ENCODE data around the gene IRS1. TPM values are rescaled to one million over a fixed set of nuclear protein-coding genes. Genes with fewer than 3 reads are reported as not detected.

The IRS1 gene
- total RNA-seq, 1 donor from 2014 or later = 11.8 TPM

DNA sequence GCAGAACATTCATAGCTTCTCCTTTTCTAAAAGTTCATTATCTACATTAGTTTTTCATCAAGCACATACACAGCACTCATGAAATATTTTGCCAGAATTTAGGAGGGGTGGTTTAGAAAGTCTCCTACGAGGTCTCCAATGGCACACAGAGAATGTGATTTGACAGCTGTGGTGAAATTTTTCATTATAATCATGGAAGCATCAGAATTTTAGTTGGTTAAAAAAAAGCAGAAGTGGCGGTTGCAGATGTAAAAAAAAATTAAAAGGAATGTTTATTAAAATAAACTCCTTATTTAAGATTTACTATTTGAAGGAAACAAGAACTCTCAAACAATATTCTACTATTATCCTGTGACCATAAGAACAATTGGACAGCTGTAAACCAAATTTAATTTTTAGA lies 25.4 kb upstream of the IRS1 start:
- FAIRE-seq (no peak), DNase-seq (ENCODE audit: low spot score in 2 of 2) (no peak)

DNA sequence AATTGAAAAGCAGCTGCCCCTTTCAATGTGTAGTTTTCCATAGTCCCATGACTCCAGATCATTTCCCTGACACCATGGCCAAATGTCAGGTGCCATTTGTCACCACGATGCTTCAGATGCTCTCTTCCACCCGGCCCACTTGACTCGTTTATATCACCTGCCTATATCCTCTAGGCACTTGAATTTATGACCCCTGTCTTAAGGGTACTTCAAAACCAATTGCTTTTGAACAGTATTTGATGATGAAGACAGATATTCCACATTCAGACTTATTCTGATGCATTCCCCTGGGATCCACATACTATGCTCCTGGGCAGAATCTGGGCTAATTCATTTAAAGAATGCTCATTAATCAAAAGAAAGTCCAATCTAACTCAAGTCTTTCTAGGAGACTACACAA lies 19.3 kb upstream of the IRS1 start:
- FAIRE-seq = no peak
- DNase-seq (ENCODE audit: low spot score in 2 of 2) = no peak

DNA sequence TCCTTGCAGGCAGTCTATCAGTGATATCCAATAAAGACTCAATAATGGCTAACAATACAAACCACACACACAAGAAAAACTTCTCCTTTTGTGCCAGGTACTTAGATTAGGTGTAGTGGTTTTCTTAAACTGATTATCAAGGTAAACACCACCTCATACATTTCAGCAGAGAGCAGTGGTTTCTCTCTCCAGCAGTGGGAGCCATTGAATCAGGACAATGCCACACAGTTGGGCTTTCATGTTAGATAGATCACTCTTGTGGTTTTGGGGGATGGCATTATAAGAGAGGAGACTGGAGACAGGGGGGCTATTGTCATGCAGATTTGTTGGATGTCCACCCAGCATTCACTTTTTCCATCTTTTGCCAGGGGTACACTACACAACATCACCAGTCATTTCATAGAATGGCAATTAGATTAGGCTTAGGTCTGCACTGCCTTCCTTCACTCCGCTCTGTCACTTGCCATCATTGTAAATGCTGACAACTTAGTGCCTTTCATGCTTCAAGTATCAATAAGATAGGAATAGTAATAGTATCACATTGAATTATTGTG lies 13.6 kb upstream of the IRS1 start:
- FAIRE-seq = no peak
- DNase-seq (ENCODE audit: low spot score in 2 of 2) = no peak

DNA sequence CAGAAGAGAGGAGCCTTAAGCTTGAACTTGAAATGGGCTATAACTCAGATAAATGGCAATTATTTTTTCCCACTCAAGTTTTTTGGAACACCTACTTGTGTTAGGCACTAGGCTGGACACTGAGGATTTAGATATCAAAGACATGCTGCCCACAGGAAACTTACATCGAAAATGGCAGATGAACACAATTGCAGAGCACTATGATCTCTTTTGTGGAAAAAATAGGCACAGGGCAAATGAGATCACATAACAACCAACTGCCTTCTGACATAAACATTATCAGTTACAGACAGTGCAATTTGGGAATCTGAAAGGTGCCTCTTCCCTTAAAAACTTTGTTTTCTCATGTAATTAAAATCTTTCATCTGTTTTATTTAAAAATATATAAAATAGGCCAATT lies 3.8 kb upstream of the IRS1 start:
- DNase-seq (ENCODE audit: low spot score in 2 of 2) (no peak), FAIRE-seq (no peak)

DNA sequence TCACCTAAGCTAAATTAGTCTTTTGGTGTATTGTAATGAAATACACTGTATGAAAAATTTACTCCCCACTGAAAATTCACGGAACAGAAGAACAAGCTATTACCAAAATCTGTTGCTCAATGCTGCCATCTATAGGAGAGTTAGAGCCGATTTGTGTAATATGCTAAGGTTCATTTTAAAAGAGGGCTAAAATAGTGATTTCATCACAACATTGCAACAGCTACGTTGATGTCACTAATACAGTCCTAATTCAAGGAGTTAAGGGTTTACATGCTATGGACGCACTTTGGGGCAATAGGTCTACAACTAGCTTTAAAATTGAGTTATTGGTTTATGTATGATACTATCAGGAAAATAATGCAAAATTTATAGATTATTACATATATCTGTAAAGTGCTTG lies 3.0 kb upstream of the IRS1 start:
- FAIRE-seq = peak; percentile 91
- DNase-seq (ENCODE audit: low spot score in 2 of 2) = peak; percentile 58

DNA sequence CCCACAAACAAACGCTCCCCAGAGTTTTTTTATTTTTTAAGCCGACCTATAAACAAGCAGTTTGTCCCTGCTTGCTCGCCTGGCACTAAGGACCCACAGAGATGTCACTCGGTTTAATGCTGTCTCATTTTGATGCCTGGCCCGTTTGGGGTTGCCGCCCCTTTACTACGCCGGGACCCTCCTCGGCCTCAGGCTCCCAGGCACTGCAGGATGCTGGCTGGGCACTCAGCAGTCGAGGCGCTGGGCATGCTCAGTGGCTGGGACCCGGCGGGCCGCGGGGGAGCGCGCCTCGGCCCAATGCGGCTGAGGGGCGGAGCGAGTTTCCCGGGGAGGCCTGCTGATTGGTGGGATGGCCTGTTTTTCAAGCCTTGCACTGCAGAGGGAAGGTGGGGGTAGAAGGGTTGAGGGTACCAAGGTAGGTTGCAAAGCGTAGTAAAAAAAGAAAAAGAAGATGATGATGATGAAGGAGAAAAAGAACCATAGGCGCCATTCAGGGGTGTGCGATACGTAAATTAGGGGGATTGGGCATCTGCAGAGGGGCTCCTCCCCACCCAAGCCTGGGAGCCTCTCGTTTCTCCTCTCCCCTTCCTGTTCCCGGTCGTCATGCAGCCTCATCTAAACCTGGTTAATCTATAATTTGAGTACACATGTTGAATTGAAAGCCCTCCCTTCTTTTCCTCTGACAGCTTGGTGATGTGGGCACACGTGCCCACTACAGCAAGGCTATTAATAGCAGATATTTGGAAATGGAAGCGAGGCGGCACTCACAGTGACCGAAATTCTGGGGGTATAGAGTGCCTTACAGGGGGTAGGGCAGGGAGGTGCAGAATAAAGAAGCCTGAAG lies 1.5 kb upstream of the IRS1 start:
- FAIRE-seq = no peak

DNA sequence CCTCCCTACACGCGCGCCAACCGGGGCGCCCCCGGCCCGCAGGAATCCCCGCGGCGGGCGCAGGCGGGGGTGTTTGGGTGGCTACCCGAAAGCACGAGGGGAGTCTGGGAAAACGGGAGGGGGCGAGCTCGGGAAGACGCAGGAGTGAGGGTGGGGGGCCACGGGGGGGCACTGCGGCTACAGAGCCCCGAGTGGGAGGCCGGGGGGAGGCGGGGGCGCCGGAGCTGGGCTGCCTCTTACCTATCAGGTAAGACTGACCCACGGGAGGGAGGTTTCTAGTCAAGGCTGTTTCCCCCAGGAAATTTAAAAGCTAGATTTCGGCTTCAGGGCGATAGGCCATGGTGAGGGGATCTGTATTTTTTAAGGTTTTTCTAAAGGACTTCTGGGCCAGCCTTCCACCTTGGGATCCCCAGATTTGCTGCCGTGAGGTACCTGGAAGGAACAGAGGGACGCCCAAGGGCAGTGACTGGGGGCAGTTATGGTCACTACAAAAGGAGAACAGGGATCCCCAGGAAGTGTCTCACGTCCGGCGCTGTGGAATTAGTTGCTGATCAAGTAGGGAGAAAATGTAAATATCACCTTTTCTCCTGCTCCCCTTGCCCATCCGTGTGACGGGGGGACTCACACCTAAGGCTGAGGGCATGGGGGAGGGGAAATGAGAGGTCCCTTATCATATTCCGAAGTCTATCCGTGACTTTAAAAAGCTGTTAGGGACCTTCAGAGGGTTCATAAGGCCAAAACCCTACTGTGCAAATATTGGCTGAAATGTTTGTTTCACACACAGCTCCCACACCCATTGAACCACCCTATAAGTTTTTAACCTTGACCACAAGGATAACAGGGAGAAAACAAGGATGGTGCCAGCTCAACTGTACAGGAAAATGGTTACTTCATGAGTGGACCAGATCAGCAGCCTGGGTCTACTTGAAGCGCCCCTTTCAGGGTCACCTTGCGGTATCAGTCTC lies 638 bp upstream of the IRS1 start:
- no peak for FAIRE-seq
- peak in 1 of 2 donors; percentile 38 for DNase-seq (ENCODE audit: low spot score in 2 of 2)

More for the DNA sequence above, 1.5 kb upstream of the IRS1 start:
- DNase-seq (ENCODE audit: low spot score in 2 of 2) = peak; percentile 86 to 89

DNA sequence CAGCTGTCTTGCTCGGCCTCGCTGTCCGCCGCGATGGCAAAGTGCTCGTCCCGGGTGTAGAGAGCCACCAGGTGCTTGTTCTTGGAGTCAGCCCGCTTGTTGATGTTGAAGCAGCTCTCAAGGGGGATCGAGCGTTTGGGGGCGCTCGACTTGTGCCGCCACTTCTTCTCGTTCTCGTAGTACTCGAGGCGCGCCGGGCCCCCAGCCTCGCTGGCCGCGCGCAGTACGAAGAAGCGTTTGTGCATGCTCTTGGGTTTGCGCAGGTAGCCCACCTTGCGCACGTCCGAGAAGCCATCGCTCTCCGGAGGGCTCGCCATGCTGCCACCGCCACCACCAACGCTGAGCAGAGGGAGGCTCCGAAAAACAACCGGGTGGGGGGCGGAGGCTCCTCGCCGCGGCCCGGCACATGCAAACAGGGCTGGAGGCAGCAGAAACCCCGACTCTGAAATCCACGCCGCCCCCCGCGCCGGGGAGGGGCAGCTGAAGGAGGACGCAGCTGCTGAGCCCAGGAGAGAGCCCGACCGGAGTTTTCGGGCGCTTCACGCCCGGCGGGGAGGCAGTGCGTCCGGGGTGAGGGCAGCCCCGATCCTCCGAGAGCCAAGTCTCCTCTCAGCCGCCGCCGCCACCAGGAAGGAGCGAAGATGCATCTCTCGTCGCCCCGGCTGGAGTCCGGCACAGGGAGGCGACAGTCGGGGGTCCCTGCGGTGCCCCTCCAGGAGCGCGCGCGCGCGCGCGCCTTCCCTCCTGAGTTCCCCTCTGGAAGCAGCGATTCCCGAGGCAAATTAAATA lies 1.0 kb downstream of the IRS1 start:
- DNase-seq (ENCODE audit: low spot score in 2 of 2) (peak; percentile 56 to 59), FAIRE-seq (no peak)

DNA sequence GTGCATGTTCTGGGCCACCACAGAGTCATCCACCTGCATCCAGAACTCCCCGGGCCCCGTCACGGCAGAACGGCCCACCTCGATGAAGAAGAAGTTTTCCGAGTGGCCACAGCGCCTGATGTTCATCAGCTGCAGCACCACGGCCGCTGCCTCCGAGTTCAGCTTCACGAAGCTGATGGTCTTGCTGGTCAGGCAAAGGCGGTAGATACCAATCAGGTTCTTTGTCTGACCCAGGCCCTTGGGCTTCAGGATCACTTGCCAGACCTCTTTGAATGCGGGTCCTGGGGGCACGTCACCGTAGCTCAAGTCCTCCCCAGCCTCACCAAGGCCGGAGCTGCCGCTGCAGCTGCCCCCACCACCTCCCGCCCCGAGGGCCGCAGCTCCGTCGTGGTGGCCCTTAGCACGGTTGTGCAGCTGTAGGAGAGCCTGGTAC lies 1.6 kb downstream of the IRS1 start:
- DNase-seq (ENCODE audit: low spot score in 2 of 2) = no peak
- FAIRE-seq = no peak

DNA sequence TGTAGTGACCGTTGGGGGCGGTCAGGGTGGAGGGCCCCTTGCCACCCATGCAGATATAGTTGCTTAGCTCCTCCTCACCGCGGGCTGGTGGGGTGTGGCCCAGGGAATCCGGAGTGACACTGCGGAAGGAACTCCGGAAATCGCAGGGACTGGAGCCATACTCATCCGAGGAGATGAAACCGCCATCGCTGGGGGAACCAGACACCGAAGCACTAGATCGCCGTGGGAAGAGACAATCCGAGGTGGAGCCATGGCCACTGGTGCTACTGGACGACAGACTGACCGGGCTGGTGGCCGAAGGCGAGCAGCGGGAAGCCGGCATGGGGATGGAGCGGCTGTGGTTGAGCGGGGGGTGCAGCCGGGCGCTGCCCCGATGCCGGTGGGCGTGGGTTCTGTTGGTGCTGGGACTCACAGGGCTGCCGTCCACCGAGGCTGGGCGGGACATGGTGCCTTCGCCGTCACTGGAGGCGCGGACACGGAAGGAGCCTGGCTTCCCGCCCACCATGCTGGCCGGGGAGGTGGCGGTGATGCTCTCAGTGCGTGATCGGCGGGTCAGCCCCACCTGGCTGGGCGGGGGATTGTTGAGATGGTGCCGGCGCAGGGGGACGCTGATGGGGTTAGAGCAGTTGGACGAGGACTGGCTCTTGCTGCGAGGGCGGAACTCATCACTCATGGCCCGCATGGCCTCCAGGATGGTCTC lies 2.2 kb downstream of the IRS1 start:
- DNase-seq (ENCODE audit: low spot score in 2 of 2) = no peak
- no peak for FAIRE-seq

DNA sequence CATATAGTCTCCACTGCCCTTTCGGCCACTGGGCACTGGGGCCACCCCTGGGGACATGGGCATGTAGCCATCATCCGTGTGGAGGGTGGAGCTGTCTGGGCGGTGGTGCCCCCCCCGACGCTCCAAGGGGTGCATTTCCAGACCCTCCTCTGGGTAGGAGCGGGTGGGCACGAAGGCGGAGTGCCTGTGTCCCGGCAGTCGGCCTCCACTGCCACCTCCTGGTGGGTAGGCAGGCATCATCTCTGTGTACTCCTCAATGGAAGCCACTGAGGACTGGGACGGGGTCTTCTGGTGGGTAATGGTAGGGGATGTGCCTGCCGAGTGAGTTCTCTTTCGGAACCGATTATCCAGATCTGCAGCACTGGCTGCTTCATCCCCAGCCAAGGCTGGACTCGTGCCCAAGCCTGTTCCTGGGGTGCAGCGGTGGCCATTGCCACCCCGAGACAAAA lies 2.8 kb downstream of the IRS1 start:
- FAIRE-seq (no peak), DNase-seq (ENCODE audit: low spot score in 2 of 2) (peak in 1 of 2 donors; percentile 29)

DNA sequence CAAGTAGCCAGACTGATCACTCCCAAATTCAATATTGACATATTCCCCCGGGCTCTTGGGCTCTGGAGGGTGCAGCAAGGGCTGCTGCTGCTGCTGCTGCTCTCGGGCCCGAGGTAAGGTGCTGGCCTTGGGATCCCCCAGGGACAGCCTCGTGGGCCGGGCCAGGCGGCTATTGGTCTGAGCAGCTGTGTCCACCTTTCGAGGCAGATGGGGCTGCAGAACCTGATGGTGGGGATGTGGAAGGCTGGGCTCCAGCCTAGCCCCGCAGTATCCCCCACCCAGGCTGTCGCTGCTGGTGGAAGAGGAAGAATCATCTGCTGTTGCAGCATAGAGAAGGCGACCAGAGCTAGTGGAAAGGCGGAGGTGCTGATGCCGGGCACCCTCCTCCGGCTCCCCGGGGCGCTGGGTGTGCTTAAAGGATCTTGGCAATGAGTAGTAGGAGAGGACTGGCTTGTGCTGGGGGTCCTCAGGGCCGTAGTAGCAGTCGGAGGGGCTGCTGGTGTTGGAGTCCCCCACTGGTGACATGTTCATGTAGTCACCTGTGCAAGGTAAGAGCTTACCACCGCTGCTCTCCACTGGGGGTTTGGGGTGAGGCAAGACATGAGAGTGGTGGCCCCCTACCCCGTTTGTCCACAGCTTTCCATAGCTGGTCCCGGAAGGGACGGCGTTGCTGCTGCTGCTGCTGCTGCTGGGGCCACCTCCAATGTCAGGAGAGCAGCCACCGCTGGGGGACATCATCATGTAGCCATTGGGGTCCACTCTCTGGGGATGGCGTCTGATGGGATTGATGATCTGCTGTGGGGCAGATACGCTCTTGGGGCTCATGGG lies 3.4 kb downstream of the IRS1 start:
- FAIRE-seq (no peak), DNase-seq (ENCODE audit: low spot score in 2 of 2) (no peak)

DNA sequence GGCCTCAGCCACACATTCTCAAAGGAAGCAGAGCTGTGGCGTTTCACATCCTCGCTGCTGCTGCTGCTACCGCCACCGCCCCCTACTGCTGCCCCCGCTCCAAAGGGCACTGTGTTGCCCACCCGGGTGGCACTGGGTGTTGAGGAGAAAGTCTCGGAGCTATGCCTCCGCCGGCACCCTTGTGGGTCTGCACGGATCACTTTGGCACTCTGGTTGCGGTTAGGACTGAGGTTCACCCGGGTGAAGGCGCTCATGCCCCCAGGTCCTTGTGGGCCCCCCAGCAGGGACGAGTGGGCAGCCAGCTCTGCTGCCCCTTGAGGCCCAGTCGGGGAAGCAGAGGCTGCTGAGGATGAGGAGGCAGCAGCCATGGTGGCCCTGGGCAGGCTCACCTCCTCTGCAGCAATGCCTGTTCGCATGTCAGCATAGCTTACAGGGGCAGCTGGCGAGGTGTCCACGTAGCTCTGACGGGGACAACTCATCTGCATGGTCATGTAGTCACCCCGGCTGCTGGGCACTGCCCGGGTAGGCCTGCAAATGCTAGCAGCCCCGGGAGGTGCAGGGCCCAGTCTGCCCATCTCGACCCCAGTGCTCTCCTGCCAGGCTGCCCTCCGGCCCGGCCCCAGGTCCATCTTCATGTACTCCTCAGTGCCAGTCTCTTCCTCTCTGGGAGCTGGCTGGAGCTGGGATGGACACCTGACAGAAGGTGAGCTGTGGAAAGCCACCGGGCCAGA lies 4.2 kb downstream of the IRS1 start:
- FAIRE-seq = no peak
- no peak for DNase-seq (ENCODE audit: low spot score in 2 of 2)

DNA sequence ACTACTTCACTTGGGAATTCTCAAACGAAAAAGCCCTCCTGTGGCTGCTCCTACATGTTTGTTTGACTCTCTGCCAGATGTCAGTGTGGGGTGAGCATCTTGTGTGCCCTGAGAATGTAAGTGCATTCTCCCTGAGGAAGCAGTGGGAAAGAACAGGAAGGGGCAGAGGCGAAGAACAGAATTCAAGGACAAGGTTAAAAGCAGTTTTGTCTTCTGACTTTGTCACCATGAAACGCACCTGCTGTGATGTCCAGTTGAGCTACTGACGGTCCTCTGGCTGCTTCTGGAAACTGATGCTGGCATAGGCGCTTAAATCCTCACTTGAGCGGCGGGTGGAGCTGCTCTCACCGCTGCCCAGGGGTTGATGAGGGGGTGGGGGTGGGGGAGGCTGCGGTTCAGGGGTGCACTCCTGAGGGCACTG lies 4.9 kb downstream of the IRS1 start:
- FAIRE-seq (no peak), DNase-seq (ENCODE audit: low spot score in 2 of 2) (no peak)

DNA sequence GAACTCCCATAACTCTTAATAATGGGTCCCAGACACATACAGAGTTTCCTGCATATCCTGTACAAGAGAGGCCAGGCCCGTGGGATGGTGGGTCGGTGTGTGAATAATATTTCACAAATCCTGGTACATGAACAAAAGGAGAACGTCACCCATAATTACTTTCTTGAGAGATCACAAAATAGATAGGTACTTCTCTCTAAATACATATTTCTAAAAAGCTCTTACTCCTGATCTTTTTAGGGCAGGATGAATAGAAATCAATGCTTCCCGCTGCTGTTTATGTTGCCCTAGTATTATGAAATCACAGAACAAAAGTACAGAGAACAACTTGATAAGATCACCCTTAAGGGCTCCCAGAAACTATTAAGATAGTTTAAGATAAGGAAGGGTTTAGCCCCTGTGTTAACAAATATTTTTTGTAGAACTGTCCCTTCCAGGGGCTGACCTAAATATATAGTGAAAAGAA lies 5.4 kb downstream of the IRS1 start:
- no peak for FAIRE-seq
- no peak for DNase-seq (ENCODE audit: low spot score in 2 of 2)

DNA sequence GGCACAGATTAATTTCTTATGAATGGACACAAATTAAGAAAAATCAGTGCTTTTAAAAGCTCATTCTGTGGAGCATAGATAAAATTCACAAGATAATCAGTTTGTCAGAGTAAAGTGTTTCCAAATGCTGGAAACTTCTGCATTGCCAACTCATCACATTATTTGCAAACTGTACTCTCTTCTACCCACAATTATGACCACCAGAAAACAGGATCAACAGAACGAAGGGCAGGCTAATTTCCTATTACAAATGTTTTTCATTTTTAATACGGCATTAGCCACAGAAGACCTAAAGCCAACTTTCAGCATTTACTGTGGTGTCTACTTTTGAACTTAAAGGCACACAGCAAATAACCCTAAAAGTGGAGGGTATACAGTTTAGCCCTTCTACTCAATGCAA lies 6.0 kb downstream of the IRS1 start:
- DNase-seq (ENCODE audit: low spot score in 2 of 2) (no peak), FAIRE-seq (no peak)

DNA sequence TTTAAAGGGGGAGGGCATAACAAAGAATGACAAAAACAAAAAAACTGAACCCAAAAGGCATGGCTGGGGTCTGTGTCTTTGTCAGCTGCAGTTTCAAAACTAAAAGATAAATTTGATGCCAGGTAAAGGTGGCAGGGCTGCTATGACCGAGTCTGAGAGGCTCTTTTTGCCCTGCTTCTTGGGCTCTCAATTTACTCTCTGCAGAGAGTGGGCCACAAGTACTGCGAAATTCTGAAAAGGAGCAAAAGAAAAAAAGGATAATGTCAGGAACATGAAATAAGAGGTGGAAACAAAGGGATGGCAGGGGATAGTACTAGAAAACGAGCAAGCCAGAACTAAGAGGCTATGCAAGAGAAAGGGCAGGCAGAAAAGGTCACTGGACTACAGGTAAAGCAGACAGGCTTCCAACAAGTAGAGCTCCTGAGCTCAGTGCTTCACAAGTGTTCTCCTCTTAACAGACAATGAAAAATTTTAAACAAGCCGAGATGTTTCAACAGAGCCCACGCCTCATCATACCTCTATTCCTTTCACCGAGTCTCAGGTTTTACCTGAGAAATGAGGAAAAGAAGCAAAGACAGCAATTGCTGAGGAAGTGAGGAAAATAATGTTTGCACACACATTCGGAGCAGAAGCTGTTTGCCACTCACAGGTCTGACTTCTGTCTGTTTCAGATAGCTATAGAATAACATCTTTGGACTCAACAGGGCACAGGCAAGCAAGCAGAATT lies 7.3 kb downstream of the IRS1 start:
- DNase-seq (ENCODE audit: low spot score in 2 of 2) (peak in 1 of 2 donors; percentile 25), FAIRE-seq (no peak)

Measured in frontal cortex (tissue), 4 donors.